ENCODE measurements around the gene CAPZA1. TPM values are rescaled to one million over a fixed set of nuclear protein-coding genes. Genes with fewer than 3 reads are reported as not detected.

Gene CAPZA1
- total RNA-seq, 1 donor from 2014 or later: 241 TPM

DNA sequence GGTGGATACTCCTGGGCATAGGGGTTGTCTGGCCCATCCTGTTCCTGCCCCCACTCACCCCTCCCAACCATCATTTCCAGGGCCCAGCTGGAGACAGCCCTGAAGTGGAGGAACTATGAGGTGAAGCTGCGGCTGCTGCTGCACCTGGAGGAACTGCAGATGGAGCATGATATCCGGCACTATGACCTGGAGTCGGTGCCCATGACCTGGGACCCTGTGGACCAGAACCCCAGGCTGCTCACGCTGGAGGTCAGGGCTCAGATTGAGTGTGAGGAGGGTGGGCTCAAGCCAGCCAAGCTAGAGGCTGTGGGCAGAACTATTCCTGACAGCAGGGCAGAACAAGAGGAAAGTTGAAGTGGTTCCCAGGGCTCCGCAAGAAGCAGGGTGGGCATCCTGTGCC is 73.0 kb downstream of the CAPZA1 start:
- intact Hi-C loops (cut with micrococcal nuclease): no loop called here
- DNase-seq: no peak
- Mint-ChIP-seq H3K27ac (peak overlapping the region; percentile 26), H3K36me3 (ENCODE audit: low read depth) (peaks cover 38% of the 10 kb centered on the region), H3K4me3 (no peak overlapping the region), H3K9me3 (no peaks in the 10 kb centered on the region), H3K4me1 (no peaks in the 10 kb centered on the region), H3K27me3 (no peaks in the 10 kb centered on the region)

DNA sequence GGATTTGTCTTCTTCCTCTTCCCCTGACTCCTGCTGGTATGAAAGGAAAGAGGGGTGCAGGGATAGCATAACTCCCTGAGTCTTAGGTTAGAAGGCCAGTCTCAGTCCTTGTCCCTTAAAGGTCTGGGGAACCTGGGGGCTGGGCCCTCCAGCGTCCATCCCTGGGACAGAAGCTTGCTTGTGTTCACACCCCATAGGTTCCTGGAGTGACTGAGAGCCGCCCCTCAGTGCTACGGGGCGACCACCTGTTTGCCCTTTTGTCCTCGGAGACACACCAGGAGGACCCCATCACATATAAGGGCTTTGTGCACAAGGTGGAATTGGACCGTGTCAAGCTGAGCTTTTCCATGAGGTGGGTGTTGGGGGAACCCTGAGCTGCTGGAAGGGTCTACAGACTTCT is 74.2 kb downstream of the CAPZA1 start:
- H3K9me3 Mint-ChIP-seq: no peaks in the 10 kb centered on the region
- intact Hi-C loops (cut with micrococcal nuclease): no loop called here
- DNase-seq: no peak
- no peak overlapping the region for H3K4me3 Mint-ChIP-seq
- peaks cover 34% of the 10 kb centered on the region for H3K36me3 Mint-ChIP-seq (ENCODE audit: low read depth)
- peaks cover 3% of the 10 kb centered on the region for H3K4me1 Mint-ChIP-seq
- H3K27ac Mint-ChIP-seq: no peak overlapping the region
- H3K27me3 Mint-ChIP-seq: no peaks in the 10 kb centered on the region

- no peak overlapping the region for H3K27ac Mint-ChIP-seq
- H3K36me3 Mint-ChIP-seq (ENCODE audit: low read depth): peaks cover 37% of the 10 kb centered on the region
- no peaks in the 10 kb centered on the region for H3K9me3 Mint-ChIP-seq
- no peaks in the 10 kb centered on the region for H3K27me3 Mint-ChIP-seq
- DNase-seq: no peak
- no peak overlapping the region for H3K4me3 Mint-ChIP-seq
- H3K4me1 Mint-ChIP-seq: peaks cover 7% of the 10 kb centered on the region
- intact Hi-C loops (cut with micrococcal nuclease): no loop called here
These were observed 74.8 kb downstream of the CAPZA1 start for GRCh38 chr1:112694363-112694929.

GRCh38 chr1:112695276-112695675 is 75.6 kb downstream of the CAPZA1 start:
- Mint-ChIP-seq H3K27me3 (no peaks in the 10 kb centered on the region), H3K27ac (no peak overlapping the region), H3K9me3 (no peaks in the 10 kb centered on the region), H3K4me3 (no peak overlapping the region), H3K36me3 (ENCODE audit: low read depth) (peaks cover 41% of the 10 kb centered on the region), H3K4me1 (peaks cover 15% of the 10 kb centered on the region)
- intact Hi-C loops (cut with micrococcal nuclease): no loop called here
- no peak for DNase-seq

DNA sequence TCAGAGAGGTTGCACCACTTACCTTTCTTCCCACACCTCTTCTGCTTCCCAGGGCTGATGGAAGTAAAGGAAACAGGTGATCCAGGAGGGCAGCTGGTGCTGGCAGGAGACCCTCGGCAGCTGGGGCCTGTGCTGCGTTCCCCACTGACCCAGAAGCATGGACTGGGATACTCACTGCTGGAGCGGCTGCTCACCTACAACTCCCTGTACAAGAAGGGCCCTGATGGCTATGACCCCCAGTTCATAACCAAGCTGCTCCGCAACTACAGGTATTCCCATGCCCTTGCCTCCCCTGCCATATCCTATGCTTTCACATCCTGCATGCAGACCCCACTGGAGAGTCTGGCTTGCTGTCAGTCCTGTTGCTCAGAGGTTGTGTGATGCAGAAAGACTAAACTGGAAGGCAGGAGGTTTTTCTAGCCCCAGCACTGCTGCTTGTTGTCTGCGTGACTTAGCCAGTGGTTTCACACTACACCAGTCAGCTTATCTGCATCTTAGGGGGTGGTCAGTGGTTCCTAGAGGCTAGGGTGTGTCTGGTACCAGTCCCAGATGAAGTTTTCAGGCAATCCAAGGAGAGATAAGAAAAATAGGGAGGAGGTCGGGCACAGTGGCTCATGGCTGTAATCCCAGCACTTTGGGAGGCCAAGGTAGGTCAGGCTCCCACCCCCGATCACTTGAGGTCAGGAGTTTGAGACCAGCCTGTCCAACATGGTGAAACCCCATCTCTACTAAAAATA is 77.1 kb downstream of the CAPZA1 start:
- peaks cover 27% of the 10 kb centered on the region for H3K4me1 Mint-ChIP-seq
- H3K9me3 Mint-ChIP-seq: no peaks in the 10 kb centered on the region
- intact Hi-C loops (cut with micrococcal nuclease): no loop called here
- DNase-seq: no peak
- no peaks in the 10 kb centered on the region for H3K27me3 Mint-ChIP-seq
- H3K4me3 Mint-ChIP-seq: no peak overlapping the region
- peaks cover 46% of the 10 kb centered on the region for H3K36me3 Mint-ChIP-seq (ENCODE audit: low read depth)
- H3K27ac Mint-ChIP-seq: no peak overlapping the region

DNA sequence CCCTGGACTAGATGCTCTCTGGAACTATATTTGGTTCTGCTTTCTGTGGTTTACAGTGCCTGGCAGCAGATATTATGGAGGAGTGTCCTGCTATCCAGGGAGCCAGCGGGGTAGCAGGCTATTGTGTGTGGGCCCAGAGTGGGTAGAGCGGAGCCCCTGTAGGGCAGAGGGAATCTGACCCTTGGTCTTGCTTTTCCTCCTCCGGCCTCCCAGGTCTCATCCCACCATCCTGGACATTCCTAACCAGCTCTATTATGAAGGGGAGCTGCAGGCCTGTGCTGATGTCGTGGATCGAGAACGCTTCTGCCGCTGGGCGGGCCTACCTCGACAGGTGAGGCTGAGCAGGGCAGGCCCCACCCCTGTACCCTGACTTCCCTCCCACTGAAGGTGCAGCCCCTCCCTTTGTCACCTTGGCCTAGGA is 78.2 kb downstream of the CAPZA1 start:
- no peak for DNase-seq

GRCh38 chr1:112698366-112699310 is 79.0 kb downstream of the CAPZA1 start:
- intact Hi-C loops (cut with micrococcal nuclease): no loop called here
- Mint-ChIP-seq H3K36me3 (ENCODE audit: low read depth) (peaks cover 43% of the 10 kb centered on the region), H3K4me3 (no peak overlapping the region), H3K27ac (peak overlapping the region; percentile 94), H3K4me1 (peaks cover 41% of the 10 kb centered on the region), H3K27me3 (no peaks in the 10 kb centered on the region), H3K9me3 (no peaks in the 10 kb centered on the region)
- DNase-seq: no peak

More for the DNA sequence above, 78.2 kb downstream of the CAPZA1 start:
- Mint-ChIP-seq H3K9me3 (no peaks in the 10 kb centered on the region), H3K36me3 (ENCODE audit: low read depth) (peaks cover 43% of the 10 kb centered on the region), H3K4me3 (no peak overlapping the region), H3K27me3 (no peaks in the 10 kb centered on the region), H3K27ac (no peak overlapping the region), H3K4me1 (peaks cover 37% of the 10 kb centered on the region)
- intact Hi-C loops (cut with micrococcal nuclease): no loop called here

- peak overlapping the region; percentile 70 for H3K4me3 Mint-ChIP-seq
- peaks cover 43% of the 10 kb centered on the region for H3K36me3 Mint-ChIP-seq (ENCODE audit: low read depth)
- no peaks in the 10 kb centered on the region for H3K9me3 Mint-ChIP-seq
- no peak for DNase-seq
- intact Hi-C loops (cut with micrococcal nuclease): no loop called here
- H3K27me3 Mint-ChIP-seq: no peaks in the 10 kb centered on the region
- H3K4me1 Mint-ChIP-seq: peaks cover 49% of the 10 kb centered on the region
- peak overlapping the region; percentile 94 for H3K27ac Mint-ChIP-seq
These were observed 80.0 kb downstream of the CAPZA1 start for GRCh38 chr1:112699425-112700144.

DNA sequence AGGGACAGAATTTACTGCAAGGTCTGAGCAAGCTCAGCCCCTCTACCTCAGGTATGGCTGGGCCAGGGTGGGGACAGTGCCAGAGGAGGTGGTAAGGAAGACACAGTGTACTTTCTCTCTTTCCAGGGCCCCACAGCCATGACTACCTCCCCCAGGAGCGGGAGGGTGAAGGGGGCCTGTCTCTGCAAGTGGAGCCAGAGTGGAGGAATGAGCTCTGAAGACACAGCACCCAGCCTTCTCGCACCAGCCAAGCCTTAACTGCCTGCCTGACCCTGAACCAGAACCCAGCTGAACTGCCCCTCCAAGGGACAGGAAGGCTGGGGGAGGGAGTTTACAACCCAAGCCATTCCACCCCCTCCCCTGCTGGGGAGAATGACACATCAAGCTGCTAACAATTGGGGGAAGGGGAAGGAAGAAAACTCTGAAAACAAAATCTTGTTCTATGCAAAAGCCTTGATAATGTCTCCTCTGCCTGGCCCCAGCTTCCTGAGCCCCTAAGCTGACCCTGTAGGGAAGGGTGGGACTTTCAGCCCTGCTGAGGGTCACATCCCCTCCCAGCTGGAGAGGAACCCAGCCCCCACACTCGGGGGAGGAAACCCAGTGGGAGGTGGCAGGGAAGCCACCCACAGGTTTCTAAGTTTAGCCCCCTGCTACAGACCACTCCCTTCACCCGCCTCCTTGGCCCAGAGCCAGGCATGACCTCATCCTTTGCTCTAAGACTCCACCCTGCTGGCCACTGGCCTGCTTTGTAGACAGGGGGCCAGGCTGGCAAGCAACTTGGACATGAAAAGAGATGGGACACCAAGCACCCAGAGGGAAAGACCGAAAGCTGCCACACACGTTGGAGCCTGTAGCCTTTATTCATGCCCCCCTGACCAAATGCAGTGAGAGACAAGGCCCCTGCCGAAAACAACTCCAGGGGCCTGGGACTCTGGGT is 80.9 kb downstream of the CAPZA1 start:
- intact Hi-C loops (cut with micrococcal nuclease): no loop called here
- Mint-ChIP-seq H3K36me3 (ENCODE audit: low read depth) (peaks cover 36% of the 10 kb centered on the region), H3K4me1 (peaks cover 59% of the 10 kb centered on the region), H3K27me3 (no peaks in the 10 kb centered on the region), H3K4me3 (peak overlapping the region; percentile 70), H3K9me3 (no peaks in the 10 kb centered on the region), H3K27ac (peak overlapping the region; percentile 94)
- peak; percentile 91 for DNase-seq

- intact Hi-C loops (cut with micrococcal nuclease): no loop called here
- Mint-ChIP-seq H3K4me3 (peak overlapping the region; percentile 70), H3K36me3 (ENCODE audit: low read depth) (peaks cover 32% of the 10 kb centered on the region), H3K27me3 (no peaks in the 10 kb centered on the region), H3K9me3 (no peaks in the 10 kb centered on the region), H3K27ac (peak overlapping the region; percentile 94), H3K4me1 (peaks cover 68% of the 10 kb centered on the region)
- DNase-seq: no peak
These were observed 81.8 kb downstream of the CAPZA1 start for GRCh38 chr1:112701227-112702066.

DNA sequence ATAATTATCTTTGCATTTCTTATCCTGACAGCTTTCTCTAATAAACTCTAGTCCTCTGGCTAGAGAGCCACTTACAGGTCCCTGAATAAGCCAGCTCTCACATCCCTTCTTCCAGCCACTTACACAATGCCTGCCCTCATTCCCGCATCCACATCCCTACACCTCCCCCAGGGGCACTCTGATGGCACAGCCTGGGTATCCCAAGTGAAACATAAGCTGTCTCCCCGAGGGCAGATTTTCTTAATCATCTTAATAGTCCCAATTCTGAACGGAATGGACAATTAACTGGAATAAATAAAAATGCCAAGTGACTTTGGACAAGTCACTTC is 82.4 kb downstream of the CAPZA1 start:
- intact Hi-C loops (cut with micrococcal nuclease): no loop called here
- DNase-seq: no peak
- Mint-ChIP-seq H3K27me3 (no peaks in the 10 kb centered on the region), H3K4me1 (peaks cover 68% of the 10 kb centered on the region), H3K4me3 (peak overlapping the region; percentile 41), H3K27ac (peak overlapping the region; percentile 94), H3K9me3 (no peaks in the 10 kb centered on the region), H3K36me3 (ENCODE audit: low read depth) (peaks cover 29% of the 10 kb centered on the region)

Measured in activated CD4-positive, alpha-beta T cell treated with anti-CD3 and anti-CD28 coated beads, Interleukin-2, amount 10 ng/mL, durations not matched to agents 24 days and 14 days (primary cell).